GM23338 (cell line): Measurements from ENCODE around the gene MIEN1. TPM values are rescaled to one million over a fixed set of nuclear protein-coding genes. Genes with fewer than 3 reads are reported as not detected.

Experiments
- ATAC-seq: fragments of 200-7000 bp; cut with Tn5 transposase; 3 replicates; pipeline ENCODE4 v1.9.1; 2020
- DNase-seq: peaks from one replicate; pipeline ENCODE4 v3.0.0-alpha.2; 2015; ENCODE audit warnings: low spot score
- H2AFZ ChIP-seq: fragments of 200-600 bp; sonication (generic); 2 replicates; pipeline ENCODE4 v1.8.0; 2016; ENCODE audit warnings: antibody characterized with exemption, mild to moderate bottlenecking, moderate library complexity
- H3F3A ChIP-seq: fragments of 200-600 bp; sonication (generic); replicated peaks from 2 replicates; pipeline ENCODE4 v1.8.0; 2017; ENCODE audit warnings: antibody characterized with exemption, mixed run types, low read depth
- H3K27ac ChIP-seq: fragments of 200-600 bp; sonication (generic); 2 replicates; pipeline ENCODE4 v1.6.1; 2016; ENCODE audit warnings: low read depth
- H3K27me3 ChIP-seq: fragments of 200-600 bp; sonication (generic); 2 replicates; pipeline ENCODE4 v1.8.0; 2016; ENCODE audit warnings: mild to moderate bottlenecking, mixed run types, moderate library complexity; ENCODE audit not compliant: insufficient read depth
- H3K36me3 ChIP-seq: fragments of 200-600 bp; sonication (generic); 2 replicates; pipeline ENCODE4 v1.8.0; 2016; ENCODE audit warnings: mild to moderate bottlenecking; ENCODE audit not compliant: insufficient read depth
- H3K4me1 ChIP-seq: fragments of 200-600 bp; sonication (generic); 2 replicates; pipeline ENCODE4 v1.8.0; 2016; ENCODE audit warnings: mild to moderate bottlenecking, moderate library complexity; ENCODE audit not compliant: insufficient read depth
- H3K4me2 ChIP-seq: fragments of 200-600 bp; sonication (generic); 2 replicates; pipeline ENCODE4 v1.7.1; 2017; ENCODE audit warnings: mixed run types
- H3K4me3 ChIP-seq: fragments of 200-600 bp; sonication (generic); 2 replicates; pipeline ENCODE4 v1.6.1; 2016; ENCODE audit warnings: mixed run types
- H3K79me2 ChIP-seq: fragments of 200-600 bp; sonication (generic); replicated peaks from 2 replicates; pipeline ENCODE4 v1.8.0; 2017; ENCODE audit warnings: mild to moderate bottlenecking; ENCODE audit not compliant: insufficient read depth
- H3K9me2 ChIP-seq: fragments of 200-600 bp; sonication (generic); 2 replicates; pipeline ENCODE4 v1.8.0; 2017; ENCODE audit not compliant: insufficient read depth
- H4K20me1 ChIP-seq: fragments of 200-600 bp; sonication (generic); replicated peaks from 2 replicates; pipeline ENCODE4 v1.8.0; 2017; ENCODE audit warnings: mild to moderate bottlenecking; ENCODE audit not compliant: insufficient read depth
- H3K27ac Mint-ChIP-seq: 2 replicates; pipeline ENCODE4 v1.8.0; 2020; ENCODE audit warnings: inconsistent platforms, mild to moderate bottlenecking, moderate library complexity, mixed read lengths
- H3K27me3 Mint-ChIP-seq: 3 replicates; pipeline ENCODE4 v1.8.0; 2022; ENCODE audit warnings: low read depth, mild to moderate bottlenecking, moderate library complexity, mixed read lengths, inconsistent platforms; ENCODE audit not compliant: insufficient read depth, poor library complexity
- H3K36me3 Mint-ChIP-seq: 3 replicates; pipeline ENCODE4 v1.8.0; 2021; ENCODE audit warnings: low read depth, mild to moderate bottlenecking, inconsistent platforms, moderate library complexity, mixed read lengths
- H3K4me1 Mint-ChIP-seq: 3 replicates; pipeline ENCODE4 v1.8.0; 2020; ENCODE audit warnings: mild to moderate bottlenecking, inconsistent platforms, mixed read lengths
- H3K4me3 Mint-ChIP-seq: 3 replicates; pipeline ENCODE4 v1.8.0; 2021; ENCODE audit warnings: moderate library complexity, mild to moderate bottlenecking, inconsistent platforms, mixed read lengths
- H3K9me3 Mint-ChIP-seq: 3 replicates; pipeline ENCODE4 v1.8.0; 2020; ENCODE audit warnings: moderate library complexity, mild to moderate bottlenecking, inconsistent platforms, mixed read lengths
- CTCF ChIP-seq, 2 experiments: fragments of 200-600 bp in 1 of 2; sonication (generic) in 1 of 2; conservative IDR thresholded peaks; 2 replicates each; pipeline versions ENCODE4 v1.5.1 to v1.6.1; 2016 to 2017; ENCODE audit warnings: antibody characterized with exemption in 2 of 2, low read depth in 2 of 2, mild to moderate bottlenecking in 2 of 2, moderate library complexity in 1 of 2
- ETS1 ChIP-seq: IDR thresholded peaks from 2 replicates; pipeline ENCODE4 v1.6.1; 2016; ENCODE audit warnings: antibody characterized with exemption
- EZH2 ChIP-seq: fragments of 200-600 bp; sonication (generic); IDR thresholded peaks from one replicate; pipeline ENCODE4 v1.8.0; 2017; ENCODE audit warnings: antibody characterized with exemption, mild to moderate bottlenecking, low read depth; ENCODE audit not compliant: unreplicated experiment
- EZH2phosphoT487 ChIP-seq: fragments of 200-600 bp; sonication (generic); IDR thresholded peaks from one replicate; pipeline ENCODE4 v1.8.1; 2018; ENCODE audit warnings: antibody characterized with exemption; ENCODE audit not compliant: unreplicated experiment
- JUNB ChIP-seq: IDR thresholded peaks from one replicate; pipeline ENCODE4 v1.6.1; 2016; ENCODE audit warnings: antibody characterized with exemption; ENCODE audit not compliant: unreplicated experiment
- NANOG ChIP-seq: IDR thresholded peaks from 2 replicates; pipeline ENCODE4 v1.6.1; 2016; ENCODE audit warnings: antibody characterized with exemption, borderline replicate concordance
- POLR2AphosphoS5 ChIP-seq: IDR thresholded peaks from 2 replicates; pipeline ENCODE4 v1.6.1; 2016; ENCODE audit warnings: antibody characterized with exemption, low read depth
- STAT1 ChIP-seq: IDR thresholded peaks from one replicate; pipeline ENCODE4 v1.6.1; 2016; ENCODE audit warnings: antibody characterized with exemption; ENCODE audit not compliant: unreplicated experiment
- ZNF114 ChIP-seq: fragments of 250-450 bp; sonication (Bioruptor Pico); IDR thresholded peaks from 2 replicates; pipeline ENCODE4 v1.5.0; 2020; ENCODE audit warnings: mild to moderate bottlenecking, moderate library complexity
- polyA plus RNA-seq: library from polyadenylated mRNA; unstranded; fragments of >200 nt; fragmentation: Nextera tagmentation; extraction: Ambion mirVana; gene quantifications from 2 replicates; pipeline ENCODE4 v1.2.1, GENCODE V29; 2016
- total RNA-seq: library from RNA; depleted of rRNA; stranded (reverse); fragments of >200 nt; shearing (Covaris generic); gene quantifications from 2 replicates; pipeline ENCODE4 v1.2.3, GENCODE V29; 2014
- TF ChIP-seq, protein P1 (sequence below): fragments of 250-450 bp; sonication (Bioruptor Pico); IDR thresholded peaks from 2 replicates; pipeline ENCODE4 v1.5.0; 2020; ENCODE audit warnings: mild to moderate bottlenecking, moderate library complexity
- TF ChIP-seq, protein P2 (sequence below): IDR thresholded peaks from one replicate; pipeline ENCODE4 v1.6.1; 2018; ENCODE audit warnings: antibody characterized with exemption; ENCODE audit not compliant: unreplicated experiment

Gene MIEN1
- total and polyA plus RNA-seq, 2 experiments from 2014 or later = 37.1 to 91.8 TPM

DNA sequence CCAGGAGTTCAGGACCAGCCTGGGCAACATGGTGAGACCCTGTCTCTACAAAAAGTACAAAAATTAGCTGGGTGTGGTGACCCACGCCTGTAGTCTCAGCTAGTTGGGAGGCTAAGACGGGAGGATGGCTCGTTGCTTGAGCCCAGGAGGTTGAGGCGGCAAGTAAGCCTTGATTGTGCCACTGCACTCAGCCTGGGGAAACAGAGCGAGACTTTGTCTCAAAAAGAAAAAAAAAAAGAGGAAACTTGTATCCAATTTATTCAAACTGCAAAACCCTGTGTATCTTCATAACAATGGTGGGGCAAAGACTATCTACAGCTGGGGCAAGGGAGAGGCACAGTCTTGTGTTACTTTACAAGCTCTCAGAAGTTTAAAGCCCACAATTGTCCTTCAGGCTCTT, 28.9 kb upstream of the MIEN1 start:
- H3K9me2 ChIP-seq = no peaks in the 10 kb centered on the region
- H3K27me3 ChIP-seq = peaks cover 6% of the 10 kb centered on the region; the same call in 1 of the 2 replicates
- DNase-seq (no peak), ATAC-seq (no peak)
- Mint-ChIP-seq H3K4me3 (no peak overlapping the region), H3K9me3 (no peaks in the 10 kb centered on the region), H3K36me3 (no peaks in the 10 kb centered on the region), H3K27ac (no peak overlapping the region), H3K4me1 (peaks cover 22% of the 10 kb centered on the region), H3K27me3 (peaks cover 28% of the 10 kb centered on the region)
- H3K36me3 ChIP-seq = no peaks in the 10 kb centered on the region
- no peaks in the 10 kb centered on the region for H4K20me1 ChIP-seq
- no peaks in the 10 kb centered on the region for H3K79me2 ChIP-seq
- H3K4me1 ChIP-seq = peaks cover 13% of the 10 kb centered on the region; the same call in 1 of the 2 replicates
- H3F3A ChIP-seq = peaks cover 8% of the 10 kb centered on the region
- H3K4me3 ChIP-seq = no peak overlapping the region
- H2AFZ ChIP-seq = peak overlapping the region; percentile 56; the same call in 1 of the 2 replicates
- no peak overlapping the region for H3K4me2 ChIP-seq
- no peak for TF ChIP-seq STAT1
- no peak for TF ChIP-seq POLR2AphosphoS5
- TF ChIP-seq, protein P1, sequence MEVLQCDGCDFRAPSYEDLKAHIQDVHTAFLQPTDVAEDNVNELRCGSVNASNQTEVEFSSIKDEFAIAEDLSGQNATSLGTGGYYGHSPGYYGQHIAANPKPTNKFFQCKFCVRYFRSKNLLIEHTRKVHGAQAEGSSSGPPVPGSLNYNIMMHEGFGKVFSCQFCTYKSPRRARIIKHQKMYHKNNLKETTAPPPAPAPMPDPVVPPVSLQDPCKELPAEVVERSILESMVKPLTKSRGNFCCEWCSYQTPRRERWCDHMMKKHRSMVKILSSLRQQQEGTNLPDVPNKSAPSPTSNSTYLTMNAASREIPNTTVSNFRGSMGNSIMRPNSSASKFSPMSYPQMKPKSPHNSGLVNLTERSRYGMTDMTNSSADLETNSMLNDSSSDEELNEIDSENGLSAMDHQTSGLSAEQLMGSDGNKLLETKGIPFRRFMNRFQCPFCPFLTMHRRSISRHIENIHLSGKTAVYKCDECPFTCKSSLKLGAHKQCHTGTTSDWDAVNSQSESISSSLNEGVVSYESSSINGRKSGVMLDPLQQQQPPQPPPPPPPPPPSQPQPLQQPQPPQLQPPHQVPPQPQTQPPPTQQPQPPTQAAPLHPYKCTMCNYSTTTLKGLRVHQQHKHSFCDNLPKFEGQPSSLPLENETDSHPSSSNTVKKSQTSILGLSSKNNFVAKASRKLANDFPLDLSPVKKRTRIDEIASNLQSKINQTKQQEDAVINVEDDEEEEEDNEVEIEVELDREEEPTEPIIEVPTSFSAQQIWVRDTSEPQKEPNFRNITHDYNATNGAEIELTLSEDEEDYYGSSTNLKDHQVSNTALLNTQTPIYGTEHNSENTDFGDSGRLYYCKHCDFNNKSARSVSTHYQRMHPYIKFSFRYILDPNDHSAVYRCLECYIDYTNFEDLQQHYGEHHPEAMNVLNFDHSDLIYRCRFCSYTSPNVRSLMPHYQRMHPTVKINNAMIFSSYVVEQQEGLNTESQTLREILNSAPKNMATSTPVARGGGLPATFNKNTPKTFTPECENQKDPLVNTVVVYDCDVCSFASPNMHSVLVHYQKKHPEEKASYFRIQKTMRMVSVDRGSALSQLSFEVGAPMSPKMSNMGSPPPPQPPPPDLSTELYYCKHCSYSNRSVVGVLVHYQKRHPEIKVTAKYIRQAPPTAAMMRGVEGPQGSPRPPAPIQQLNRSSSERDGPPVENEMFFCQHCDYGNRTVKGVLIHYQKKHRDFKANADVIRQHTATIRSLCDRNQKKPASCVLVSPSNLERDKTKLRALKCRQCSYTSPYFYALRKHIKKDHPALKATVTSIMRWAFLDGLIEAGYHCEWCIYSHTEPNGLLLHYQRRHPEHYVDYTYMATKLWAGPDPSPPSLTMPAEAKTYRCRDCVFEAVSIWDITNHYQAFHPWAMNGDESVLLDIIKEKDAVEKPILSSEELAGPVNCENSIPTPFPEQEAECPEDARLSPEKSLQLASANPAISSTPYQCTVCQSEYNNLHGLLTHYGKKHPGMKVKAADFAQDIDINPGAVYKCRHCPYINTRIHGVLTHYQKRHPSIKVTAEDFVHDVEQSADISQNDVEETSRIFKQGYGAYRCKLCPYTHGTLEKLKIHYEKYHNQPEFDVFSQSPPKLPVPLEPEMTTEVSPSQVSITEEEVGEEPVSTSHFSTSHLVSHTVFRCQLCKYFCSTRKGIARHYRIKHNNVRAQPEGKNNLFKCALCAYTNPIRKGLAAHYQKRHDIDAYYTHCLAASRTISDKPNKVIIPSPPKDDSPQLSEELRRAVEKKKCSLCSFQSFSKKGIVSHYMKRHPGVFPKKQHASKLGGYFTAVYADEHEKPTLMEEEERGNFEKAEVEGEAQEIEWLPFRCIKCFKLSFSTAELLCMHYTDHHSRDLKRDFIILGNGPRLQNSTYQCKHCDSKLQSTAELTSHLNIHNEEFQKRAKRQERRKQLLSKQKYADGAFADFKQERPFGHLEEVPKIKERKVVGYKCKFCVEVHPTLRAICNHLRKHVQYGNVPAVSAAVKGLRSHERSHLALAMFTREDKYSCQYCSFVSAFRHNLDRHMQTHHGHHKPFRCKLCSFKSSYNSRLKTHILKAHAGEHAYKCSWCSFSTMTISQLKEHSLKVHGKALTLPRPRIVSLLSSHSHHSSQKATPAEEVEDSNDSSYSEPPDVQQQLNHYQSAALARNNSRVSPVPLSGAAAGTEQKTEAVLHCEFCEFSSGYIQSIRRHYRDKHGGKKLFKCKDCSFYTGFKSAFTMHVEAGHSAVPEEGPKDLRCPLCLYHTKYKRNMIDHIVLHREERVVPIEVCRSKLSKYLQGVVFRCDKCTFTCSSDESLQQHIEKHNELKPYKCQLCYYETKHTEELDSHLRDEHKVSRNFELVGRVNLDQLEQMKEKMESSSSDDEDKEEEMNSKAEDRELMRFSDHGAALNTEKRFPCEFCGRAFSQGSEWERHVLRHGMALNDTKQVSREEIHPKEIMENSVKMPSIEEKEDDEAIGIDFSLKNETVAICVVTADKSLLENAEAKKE (CRISPR knock-in tag) = no peak
- no peak for TF ChIP-seq NANOG
- no peak for TF ChIP-seq ETS1
- TF ChIP-seq CTCF (conservative IDR thresholded peaks at IDR 0.05; ENCODE audit: low read depth in 2 of 2) = no peak
- TF ChIP-seq EZH2 = no peak
- TF ChIP-seq ZNF114 (CRISPR knock-in tag) = no peak
- TF ChIP-seq, protein P2, sequence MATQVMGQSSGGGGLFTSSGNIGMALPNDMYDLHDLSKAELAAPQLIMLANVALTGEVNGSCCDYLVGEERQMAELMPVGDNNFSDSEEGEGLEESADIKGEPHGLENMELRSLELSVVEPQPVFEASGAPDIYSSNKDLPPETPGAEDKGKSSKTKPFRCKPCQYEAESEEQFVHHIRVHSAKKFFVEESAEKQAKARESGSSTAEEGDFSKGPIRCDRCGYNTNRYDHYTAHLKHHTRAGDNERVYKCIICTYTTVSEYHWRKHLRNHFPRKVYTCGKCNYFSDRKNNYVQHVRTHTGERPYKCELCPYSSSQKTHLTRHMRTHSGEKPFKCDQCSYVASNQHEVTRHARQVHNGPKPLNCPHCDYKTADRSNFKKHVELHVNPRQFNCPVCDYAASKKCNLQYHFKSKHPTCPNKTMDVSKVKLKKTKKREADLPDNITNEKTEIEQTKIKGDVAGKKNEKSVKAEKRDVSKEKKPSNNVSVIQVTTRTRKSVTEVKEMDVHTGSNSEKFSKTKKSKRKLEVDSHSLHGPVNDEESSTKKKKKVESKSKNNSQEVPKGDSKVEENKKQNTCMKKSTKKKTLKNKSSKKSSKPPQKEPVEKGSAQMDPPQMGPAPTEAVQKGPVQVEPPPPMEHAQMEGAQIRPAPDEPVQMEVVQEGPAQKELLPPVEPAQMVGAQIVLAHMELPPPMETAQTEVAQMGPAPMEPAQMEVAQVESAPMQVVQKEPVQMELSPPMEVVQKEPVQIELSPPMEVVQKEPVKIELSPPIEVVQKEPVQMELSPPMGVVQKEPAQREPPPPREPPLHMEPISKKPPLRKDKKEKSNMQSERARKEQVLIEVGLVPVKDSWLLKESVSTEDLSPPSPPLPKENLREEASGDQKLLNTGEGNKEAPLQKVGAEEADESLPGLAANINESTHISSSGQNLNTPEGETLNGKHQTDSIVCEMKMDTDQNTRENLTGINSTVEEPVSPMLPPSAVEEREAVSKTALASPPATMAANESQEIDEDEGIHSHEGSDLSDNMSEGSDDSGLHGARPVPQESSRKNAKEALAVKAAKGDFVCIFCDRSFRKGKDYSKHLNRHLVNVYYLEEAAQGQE = no peak
- no peak for TF ChIP-seq JUNB
- TF ChIP-seq EZH2phosphoT487 = no peak
- no peak overlapping the region for H3K27ac ChIP-seq
